RWPE2 (cell line): Measurements from ENCODE around the gene KDM7A.

ENCODE experiments used
- ATAC-seq: fragments of 200-7000 bp; cut with Tn5 transposase; 3 replicates; pipeline ENCODE4 v1.9.1; 2021; ENCODE audit warnings: low read depth
- DNase-seq: peaks from one replicate; pipeline ENCODE4 v3.0.0-alpha.2; 2020; ENCODE audit warnings: low spot score
- H3K27ac ChIP-seq: fragments of 450-650 bp; 2 replicates; pipeline ENCODE4 v1.5.1; 2017; ENCODE audit warnings: mild to moderate bottlenecking; ENCODE audit not compliant: poor library complexity, severe bottlenecking
- H3K27me3 ChIP-seq: fragments of 250-450 bp; sonication (Bioruptor Pico); 2 replicates; pipeline ENCODE4 v1.5.1; 2021; ENCODE audit warnings: mild to moderate bottlenecking, moderate library complexity; ENCODE audit not compliant: insufficient read depth, poor library complexity, severe bottlenecking
- H3K36me3 ChIP-seq: fragments of 250-450 bp; sonication (Bioruptor Pico); 2 replicates; pipeline ENCODE4 v1.5.1; 2020; ENCODE audit warnings: low read depth, mild to moderate bottlenecking, moderate library complexity
- H3K4me1 ChIP-seq: fragments of 250-450 bp; sonication (Bioruptor Pico); 2 replicates; pipeline ENCODE4 v1.5.1; 2021; ENCODE audit warnings: mild to moderate bottlenecking, moderate library complexity; ENCODE audit not compliant: insufficient read depth, poor library complexity, severe bottlenecking
- H3K4me3 ChIP-seq: fragments of 250-450 bp; sonication (Bioruptor Pico); 2 replicates; pipeline ENCODE4 v1.5.1; 2021; ENCODE audit warnings: mild to moderate bottlenecking, moderate library complexity; ENCODE audit not compliant: severe bottlenecking
- H3K9me3 ChIP-seq: fragments of 250-450 bp; sonication (Bioruptor Pico); 2 replicates; pipeline ENCODE4 v1.5.1; 2021; ENCODE audit warnings: mild to moderate bottlenecking, moderate library complexity; ENCODE audit not compliant: severe bottlenecking
- TF ChIP-seq, protein P1 (sequence below): fragments of 450-650 bp; IDR thresholded peaks from one replicate; pipeline ENCODE4 v1.5.1; 2017; ENCODE audit warnings: mild to moderate bottlenecking, moderate library complexity; ENCODE audit not compliant: poor library complexity, severe bottlenecking

The KDM7A gene

DNA sequence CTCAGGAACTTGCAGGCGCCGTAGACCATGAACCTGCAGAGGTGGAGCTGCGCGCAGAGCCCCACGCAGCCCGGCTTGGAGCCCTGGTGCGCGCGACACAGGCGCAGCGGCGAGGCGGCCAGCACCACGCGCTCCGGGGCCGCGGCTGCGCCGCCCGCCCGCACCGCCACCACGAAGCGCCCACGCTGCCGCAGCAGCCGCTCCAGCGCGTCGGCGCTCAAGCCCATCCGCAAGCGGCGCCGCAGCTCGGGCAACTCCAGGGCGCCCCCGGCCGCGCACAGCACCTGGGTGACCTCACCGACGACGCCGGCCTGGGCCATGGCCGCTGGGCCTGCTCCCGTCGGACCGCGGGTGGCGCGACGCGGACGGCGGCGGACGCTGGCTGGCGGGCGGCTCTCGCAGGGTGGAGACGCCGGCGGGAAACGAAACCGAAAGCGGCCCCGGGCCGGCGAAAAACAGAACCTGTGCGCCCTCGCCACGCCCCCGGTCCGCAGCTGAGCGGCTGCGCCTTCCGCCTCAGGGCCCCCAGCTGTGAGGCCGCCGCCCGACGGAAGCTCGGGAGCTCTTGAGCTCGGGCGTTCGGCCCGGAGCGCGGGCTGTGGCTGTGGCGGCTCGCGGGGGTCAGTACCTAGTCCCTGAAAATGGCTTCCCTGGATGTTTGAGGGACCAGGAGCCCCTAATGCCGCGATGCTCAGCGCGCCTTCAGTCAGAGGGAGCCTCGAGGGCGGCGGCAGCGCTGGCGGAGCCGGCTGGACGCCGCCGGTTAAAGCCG, 114.1 kb downstream of the KDM7A start, which contains the start of gene PARP12:
PARP12 (minus strand) TSS at position 424 of the 772 bp plus-strand sequence; CDS start at position 320, 104 bp downstream.
- DNase-seq, result no peak
- ATAC-seq, result peak; percentile 57
- Histone ChIP-seq H3K9me3 (peaks cover 10% of the 10 kb centered on the region), H3K36me3 (peaks cover 3% of the 10 kb centered on the region), H3K4me3 (peak within 1 kb of the TSS; percentile 98), H3K4me1 (peaks cover 26% of the 10 kb centered on the region), H3K27ac (peak within 1 kb of the TSS; percentile 87), H3K27me3 (no peaks in the 10 kb centered on the region)
- TF ChIP-seq, protein P1, sequence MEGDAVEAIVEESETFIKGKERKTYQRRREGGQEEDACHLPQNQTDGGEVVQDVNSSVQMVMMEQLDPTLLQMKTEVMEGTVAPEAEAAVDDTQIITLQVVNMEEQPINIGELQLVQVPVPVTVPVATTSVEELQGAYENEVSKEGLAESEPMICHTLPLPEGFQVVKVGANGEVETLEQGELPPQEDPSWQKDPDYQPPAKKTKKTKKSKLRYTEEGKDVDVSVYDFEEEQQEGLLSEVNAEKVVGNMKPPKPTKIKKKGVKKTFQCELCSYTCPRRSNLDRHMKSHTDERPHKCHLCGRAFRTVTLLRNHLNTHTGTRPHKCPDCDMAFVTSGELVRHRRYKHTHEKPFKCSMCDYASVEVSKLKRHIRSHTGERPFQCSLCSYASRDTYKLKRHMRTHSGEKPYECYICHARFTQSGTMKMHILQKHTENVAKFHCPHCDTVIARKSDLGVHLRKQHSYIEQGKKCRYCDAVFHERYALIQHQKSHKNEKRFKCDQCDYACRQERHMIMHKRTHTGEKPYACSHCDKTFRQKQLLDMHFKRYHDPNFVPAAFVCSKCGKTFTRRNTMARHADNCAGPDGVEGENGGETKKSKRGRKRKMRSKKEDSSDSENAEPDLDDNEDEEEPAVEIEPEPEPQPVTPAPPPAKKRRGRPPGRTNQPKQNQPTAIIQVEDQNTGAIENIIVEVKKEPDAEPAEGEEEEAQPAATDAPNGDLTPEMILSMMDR, result peak; percentile 18

DNA sequence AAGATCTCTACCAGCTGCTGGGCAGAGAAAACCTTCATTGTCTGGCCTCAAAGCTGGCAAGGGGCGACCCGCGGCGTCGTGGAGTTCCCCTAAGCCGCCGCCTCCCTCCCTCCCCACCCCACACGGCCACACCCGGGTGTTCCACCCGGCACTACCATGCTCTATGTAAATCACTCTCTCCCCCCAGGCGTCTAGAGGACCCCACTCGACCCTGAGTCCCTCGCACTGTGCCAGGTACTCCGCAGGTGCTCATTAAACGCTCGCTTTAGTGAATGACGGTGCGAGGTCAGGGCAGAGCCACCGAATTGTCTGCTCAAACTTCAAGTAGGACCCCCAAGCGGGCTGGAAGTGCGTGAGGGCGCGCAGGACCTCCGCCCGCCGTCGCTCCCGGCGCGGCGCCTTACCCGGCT, 114.7 kb downstream of the KDM7A start:
- Histone ChIP-seq H3K27ac (peak overlapping the region; percentile 87), H3K9me3 (peaks cover 8% of the 10 kb centered on the region), H3K27me3 (no peaks in the 10 kb centered on the region), H3K36me3 (peaks cover 9% of the 10 kb centered on the region), H3K4me1 (peaks cover 26% of the 10 kb centered on the region), H3K4me3 (peak overlapping the region; percentile 98)
- DNase-seq (no peak), ATAC-seq (peak; percentile 1; the same call in 1 of the 3 replicates)
- TF ChIP-seq, protein P1, result no peak

DNA sequence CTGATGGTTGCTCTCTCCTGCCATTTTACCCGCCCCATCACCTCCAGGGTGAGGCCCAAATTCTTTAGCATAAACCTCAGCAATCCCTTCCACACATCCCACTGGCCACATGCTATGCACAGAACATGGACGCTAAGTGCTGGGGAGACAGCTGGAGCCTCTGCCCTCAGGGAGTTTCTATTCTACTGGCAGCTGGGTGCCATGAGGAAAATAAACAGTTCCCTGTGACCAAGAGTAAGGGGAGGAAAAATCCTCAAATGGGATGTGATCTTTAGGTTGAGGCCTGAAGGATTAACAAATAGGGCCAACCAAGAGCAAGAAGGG, 115.2 kb downstream of the KDM7A start:
- H3K4me3 ChIP-seq, result peak overlapping the region; percentile 98
- ATAC-seq (0 out of 3 replicates have a peak, but pooled peaks have one; percentile 4), DNase-seq (no peak)
- no peaks in the 10 kb centered on the region for H3K27me3 ChIP-seq
- H3K27ac ChIP-seq, result peak overlapping the region; percentile 87
- TF ChIP-seq, protein P1, result no peak
- H3K4me1 ChIP-seq, result peaks cover 26% of the 10 kb centered on the region
- H3K9me3 ChIP-seq, result peaks cover 2% of the 10 kb centered on the region
- H3K36me3 ChIP-seq, result peaks cover 15% of the 10 kb centered on the region

DNA sequence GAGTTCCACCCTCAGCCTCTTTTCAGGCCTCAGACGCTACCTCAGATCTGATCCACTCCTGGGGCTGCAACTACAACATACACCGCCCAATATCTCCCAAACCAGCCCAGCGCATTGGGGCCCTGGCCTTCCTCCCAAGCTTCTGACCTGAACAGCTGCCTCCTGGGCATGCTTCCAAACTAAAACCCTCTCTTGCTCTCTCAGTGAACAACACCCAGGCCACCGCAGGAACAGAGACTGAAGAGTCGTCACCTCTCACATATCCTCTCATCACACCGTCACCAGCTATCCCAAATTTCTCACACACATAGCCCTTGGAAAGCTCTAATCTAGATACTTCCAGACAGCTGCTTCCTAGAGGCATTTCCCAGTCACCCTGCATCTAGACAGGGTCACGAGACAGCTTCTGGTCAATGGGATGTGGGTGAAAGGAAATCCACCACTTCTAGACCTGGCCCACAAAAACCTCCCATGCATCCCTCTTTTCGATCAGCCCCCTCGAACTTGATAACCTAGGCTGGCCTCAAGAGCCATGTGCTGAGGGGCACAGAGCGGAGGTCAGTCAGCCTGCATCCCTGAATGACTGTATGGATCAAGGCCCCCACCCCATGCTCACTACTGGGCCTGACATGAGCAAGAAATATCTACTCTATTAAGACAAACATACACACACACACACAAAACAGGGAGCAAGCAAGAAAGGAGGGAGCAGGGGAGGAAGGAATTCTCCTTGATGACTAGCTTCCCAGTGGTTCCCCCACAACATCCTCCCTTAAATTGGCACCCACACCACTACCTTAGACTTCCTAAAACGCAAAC, 115.8 kb downstream of the KDM7A start:
- TF ChIP-seq, protein P1, result no peak
- H3K9me3 ChIP-seq, result no peaks in the 10 kb centered on the region
- no peaks in the 10 kb centered on the region for H3K27me3 ChIP-seq
- H3K36me3 ChIP-seq, result peaks cover 21% of the 10 kb centered on the region
- ATAC-seq (no peak), DNase-seq (no peak)
- peaks cover 26% of the 10 kb centered on the region for H3K4me1 ChIP-seq
- peak overlapping the region; percentile 98 for H3K4me3 ChIP-seq
- peak overlapping the region; percentile 87 for H3K27ac ChIP-seq
